Hematopoietic multipotent progenitor cell treated with erythropoietin and hydrocortisone succinate and interleukin-3 and kit ligand, for 6 days (in vitro differentiated cells): Measurements from ENCODE around the gene AMFR.

Source experiments
- DNase-seq: peaks from one replicate; pipeline ENCODE4 v3.0.0-alpha.2; 2015

Gene AMFR

GRCh38 chr16:56362057-56362655 is 63.2 kb downstream of the AMFR start:
- no peak for DNase-seq

GRCh38 chr16:56360117-56361008 is 65.0 kb downstream of the AMFR start:
- no peak for DNase-seq

DNA sequence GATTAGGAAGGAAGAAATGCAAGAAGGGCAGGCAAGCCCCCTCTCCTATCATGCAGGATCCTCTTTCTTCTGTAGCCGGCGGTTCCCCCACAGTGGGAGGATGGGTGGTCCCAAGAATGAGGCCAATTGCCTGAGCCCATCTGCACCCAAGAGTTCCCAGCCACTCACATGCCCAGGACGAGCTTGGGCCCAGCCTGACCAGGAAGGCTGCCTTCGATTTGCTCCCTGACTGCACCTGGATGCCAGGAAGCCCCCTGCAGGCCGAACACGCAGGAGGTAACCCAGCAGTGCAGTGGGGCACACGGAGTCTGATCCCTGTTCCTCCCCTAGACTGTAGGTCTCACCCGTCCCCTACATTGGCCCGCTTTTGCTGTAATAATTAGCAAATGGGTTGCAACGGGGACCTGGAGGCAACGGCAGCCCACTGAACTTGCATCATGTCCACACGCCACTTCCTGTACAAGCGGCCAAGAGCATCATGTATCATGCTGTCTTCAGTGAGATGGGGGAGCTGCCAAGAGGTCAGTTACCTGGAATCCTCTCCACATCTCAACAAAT is 67.5 kb downstream of the AMFR start:
- DNase-seq, result peak; percentile 54

DNA sequence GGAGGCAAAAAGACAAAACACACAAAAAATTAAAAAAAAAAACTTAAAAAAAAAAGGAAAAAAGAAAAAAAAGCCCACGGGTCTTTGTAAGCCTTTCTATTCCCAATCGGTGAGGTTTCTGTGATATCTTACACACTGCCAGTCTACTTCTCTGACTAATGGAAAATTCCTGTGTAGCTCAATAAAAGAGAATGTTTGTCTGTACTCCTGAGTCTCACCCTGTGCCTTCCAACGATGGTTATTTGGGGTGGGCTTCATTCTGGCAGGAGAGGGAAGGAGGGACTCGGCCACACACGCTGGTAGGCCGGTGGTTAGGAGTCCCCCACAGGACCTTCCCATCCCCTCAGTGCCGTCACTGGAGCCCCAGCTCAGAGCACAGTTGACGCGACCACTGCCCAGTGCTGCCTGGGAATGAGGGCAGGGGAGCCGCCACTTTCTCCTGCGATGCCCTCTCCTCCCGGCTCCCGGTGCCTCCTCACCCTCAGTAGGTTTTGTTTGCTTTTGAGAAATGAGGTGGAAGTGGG is 68.0 kb downstream of the AMFR start:
- peak; percentile 42 for DNase-seq

DNA sequence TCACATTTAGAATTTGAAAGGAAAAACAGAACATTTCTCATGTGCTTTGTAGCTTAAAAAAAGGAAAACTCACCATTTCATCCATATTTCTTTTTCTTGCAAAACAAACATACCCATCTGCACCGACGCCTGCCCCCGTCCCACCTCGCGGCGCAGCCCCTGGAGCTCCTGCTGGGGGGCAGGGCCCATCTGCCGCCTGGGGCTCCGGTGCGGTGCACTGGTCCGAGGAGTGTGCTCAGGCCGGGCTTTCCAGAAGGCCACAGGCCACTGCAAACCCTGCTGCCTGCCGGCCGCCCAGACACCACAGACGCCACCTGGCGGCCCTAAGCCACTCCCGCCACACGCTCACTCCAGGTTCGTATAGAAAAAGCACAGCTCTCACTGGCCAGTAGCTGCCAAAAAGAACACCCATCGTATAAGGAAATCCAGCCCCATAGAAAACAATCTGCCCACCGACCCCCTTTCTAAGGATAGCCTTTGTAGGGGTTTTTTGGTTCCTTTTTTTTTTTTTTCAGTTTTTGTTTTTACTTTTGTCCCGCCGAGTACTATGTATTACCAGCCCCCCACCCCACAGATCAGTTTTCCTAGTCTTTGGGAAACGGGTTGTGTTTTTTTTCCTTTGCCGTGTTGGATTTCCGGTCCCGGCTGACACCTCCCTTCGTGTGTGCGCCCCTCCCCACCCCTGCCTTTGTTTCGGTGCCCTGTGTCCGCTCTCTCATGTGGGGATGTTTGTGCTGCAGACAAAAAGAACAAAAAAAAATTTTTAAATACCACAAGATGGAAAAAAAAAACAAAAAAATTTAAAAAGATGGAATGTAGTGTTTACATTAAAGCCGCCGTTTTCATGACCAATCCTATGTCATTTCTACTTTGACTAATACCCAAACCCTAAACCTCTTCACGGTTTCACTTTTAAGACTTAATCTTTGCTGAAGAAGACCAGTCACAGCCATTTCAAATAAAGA is 68.8 kb downstream of the AMFR start:
- DNase-seq, result peak; percentile 89

GRCh38 chr16:56355786-56356275 is 69.5 kb downstream of the AMFR start:
- DNase-seq, result peak; percentile 37

DNA sequence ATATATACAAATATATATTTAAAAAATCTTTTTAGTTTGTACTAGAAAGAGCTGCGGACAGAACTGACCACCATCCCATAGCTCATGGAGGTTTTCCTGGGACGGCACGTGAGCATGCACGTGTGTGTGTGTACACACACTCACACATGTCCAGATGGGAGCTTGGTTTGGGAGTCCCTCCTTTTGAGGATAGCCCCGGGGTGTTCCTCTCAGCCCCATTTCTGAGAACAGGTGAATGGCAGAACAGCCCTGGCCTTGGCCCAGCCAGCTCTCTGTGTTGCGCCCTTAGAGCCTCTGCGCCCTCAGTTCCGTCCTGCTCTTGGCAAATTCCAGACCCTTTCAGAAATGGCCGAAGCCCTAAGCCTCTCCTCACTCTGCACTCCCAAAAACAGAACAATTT is 70.1 kb downstream of the AMFR start:
- DNase-seq, result no peak

- DNase-seq, result no peak
Measured at GRCh38 chr16:56354746-56355145, 70.6 kb downstream of the AMFR start.

DNA sequence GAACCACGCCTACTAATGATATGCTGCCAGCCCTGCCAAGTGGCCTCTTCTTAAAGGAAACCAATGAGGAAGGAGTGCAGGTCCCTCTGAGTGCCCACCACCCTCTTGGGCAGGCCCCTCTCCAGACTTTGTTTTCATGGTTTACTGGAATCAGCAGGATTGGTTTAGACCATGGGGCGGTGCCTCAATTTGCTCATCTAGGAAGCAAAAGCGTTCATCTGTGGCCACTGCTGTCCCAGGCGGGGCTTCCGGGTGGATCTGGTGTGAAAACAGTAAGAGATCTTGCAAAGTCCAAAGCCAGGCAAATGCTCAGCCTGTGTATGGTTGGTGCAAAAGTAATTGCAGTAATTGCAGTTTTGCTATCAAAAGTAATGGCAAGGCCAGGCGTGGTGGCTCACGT is 71.3 kb downstream of the AMFR start:
- DNase-seq, result no peak

GRCh38 chr16:56353054-56353921 is 72.1 kb downstream of the AMFR start:
- no peak for DNase-seq

- no peak for DNase-seq
Measured at GRCh38 chr16:56352351-56353053, 72.8 kb downstream of the AMFR start.

GRCh38 chr16:56351481-56351880 is 73.9 kb downstream of the AMFR start:
- DNase-seq, result no peak

- DNase-seq, result no peak
Measured at GRCh38 chr16:56350491-56351405, 74.6 kb downstream of the AMFR start.

- DNase-seq, result no peak
Measured at GRCh38 chr16:56349711-56350161, 75.6 kb downstream of the AMFR start.

- DNase-seq, result no peak
Measured at GRCh38 chr16:56349086-56349415, 76.3 kb downstream of the AMFR start.

DNA sequence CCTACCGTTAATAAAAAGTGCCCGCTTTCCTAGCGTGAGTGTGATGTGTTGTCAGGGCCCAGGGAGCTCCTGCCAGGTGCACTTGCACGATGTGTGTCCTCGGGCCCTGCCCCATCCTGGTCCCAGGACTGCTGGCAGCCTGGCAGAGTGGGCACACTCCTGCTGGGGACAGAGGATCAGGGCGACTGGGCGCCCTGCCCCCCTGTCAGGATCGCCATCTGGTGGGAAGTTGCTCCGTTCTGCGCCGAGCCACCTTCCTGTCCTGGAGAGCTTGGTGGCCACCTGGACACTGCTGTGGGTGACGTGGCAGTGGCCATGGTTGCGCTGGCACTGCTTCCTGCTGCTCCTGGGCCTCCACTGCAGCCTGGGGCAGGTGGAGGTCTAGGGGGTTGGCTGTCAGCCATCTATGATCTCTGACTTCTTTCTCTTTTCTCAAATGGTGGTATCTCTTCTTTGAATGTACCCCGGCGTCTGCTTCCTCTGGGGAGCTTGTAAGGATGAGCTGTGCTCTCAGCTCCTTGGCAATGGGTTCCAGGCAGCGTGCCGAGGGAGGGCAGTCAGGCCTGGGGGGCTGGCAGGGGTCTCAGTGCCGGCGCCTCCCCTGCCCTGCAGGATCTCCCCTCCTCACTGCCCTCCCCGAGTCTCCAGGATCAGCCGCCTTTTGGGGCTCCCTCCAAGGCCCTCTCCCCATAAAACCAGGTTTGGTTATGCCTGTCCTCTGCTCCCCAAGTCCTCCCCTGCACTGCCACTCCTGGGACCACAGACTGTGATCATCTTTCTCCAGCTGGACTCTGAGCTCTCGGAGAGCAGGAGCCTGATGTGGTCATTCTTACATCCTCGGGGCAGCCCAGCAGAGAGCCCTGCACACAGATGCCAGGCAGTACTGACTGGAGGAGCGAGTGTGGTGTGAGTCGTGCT is 76.9 kb downstream of the AMFR start:
- DNase-seq, result no peak

GRCh38 chr16:56347670-56348069 is 77.7 kb downstream of the AMFR start:
- DNase-seq, result no peak

GRCh38 chr16:56347166-56347565 is 78.2 kb downstream of the AMFR start:
- DNase-seq, result no peak
